Measurements from ENCODE around the gene TOM1L2. TPM values are rescaled to one million over a fixed set of nuclear protein-coding genes. Genes with fewer than 3 reads are reported as not detected.

Gene TOM1L2
- total and polyA plus RNA-seq, 2 donors from 2014 or later, result 28.2 to 59.4 TPM

GRCh38 chr17:17822616-17823015 is 149.6 kb downstream of the TOM1L2 start:
- intact Hi-C loops (cut with DNase I), result no loop called here
- peak overlapping the region; percentile 11 to 61 (median 60) for H3K4me3 ChIP-seq (ENCODE audit: low read length in 3 of 3)
- H3K4me1 ChIP-seq (ENCODE audit: control insufficient read depth in 2 of 3, insufficient read depth in 2 of 3, low read depth in 1 of 3, low read length in 3 of 3), result peaks cover 2 to 53% (median 27%) of the 10 kb centered on the region in 3 donors
- H3K9me3 ChIP-seq (ENCODE audit: control insufficient read depth in 2 of 3, insufficient read depth in 1 of 3, low read length in 3 of 3), result no peaks in the 10 kb centered on the region
- FAIRE-seq (no peak), DNase-seq (no peak)
- H3K27me3 ChIP-seq (ENCODE audit: control insufficient read depth, insufficient read depth, low read length), result no peaks in the 10 kb centered on the region
- peaks cover 0 to 12% (median 6%) of the 10 kb centered on the region in 3 donors for H3K36me3 ChIP-seq (ENCODE audit: control insufficient read depth in 2 of 3, insufficient read depth in 3 of 3, low read length in 3 of 3)
- TF ChIP-seq CTCF (IDR thresholded peaks at IDR 0.05; ENCODE audit: borderline replicate concordance, extremely low read depth, insufficient read depth), result no peak
- no peak overlapping the region for H3K27ac ChIP-seq (ENCODE audit: low read depth in 2 of 2, low read length in 2 of 2)
- peak overlapping the region in 1 of 3 donors; percentile 47 for H3K9ac ChIP-seq (ENCODE audit: low read length in 3 of 3)

- Histone ChIP-seq H3K9ac (ENCODE audit: low read length in 3 of 3) (peak overlapping the region in 1 of 3 donors; percentile 47), H3K4me3 (ENCODE audit: low read length in 3 of 3) (peak overlapping the region in 1 of 3 donors; percentile 61), H3K27ac (ENCODE audit: low read depth in 2 of 2, low read length in 2 of 2) (no peak overlapping the region), H3K27me3 (ENCODE audit: control insufficient read depth, insufficient read depth, low read length) (no peaks in the 10 kb centered on the region), H3K9me3 (ENCODE audit: control insufficient read depth in 2 of 3, insufficient read depth in 1 of 3, low read length in 3 of 3) (no peaks in the 10 kb centered on the region), H3K36me3 (ENCODE audit: control insufficient read depth in 2 of 3, insufficient read depth in 3 of 3, low read length in 3 of 3) (peaks cover 0 to 17% (median 6%) of the 10 kb centered on the region in 3 donors), H3K4me1 (ENCODE audit: control insufficient read depth in 2 of 3, insufficient read depth in 2 of 3, low read depth in 1 of 3, low read length in 3 of 3) (peaks cover 2 to 49% (median 27%) of the 10 kb centered on the region in 3 donors)
- FAIRE-seq (no peak), DNase-seq (no peak)
- no peak for TF ChIP-seq CTCF (IDR thresholded peaks at IDR 0.05; ENCODE audit: borderline replicate concordance, extremely low read depth, insufficient read depth)
- intact Hi-C loops (cut with DNase I), result no loop called here
Observed at GRCh38 chr17:17822189-17822588, 150.0 kb downstream of the TOM1L2 start.

GRCh38 chr17:17820463-17821158 is 151.6 kb downstream of the TOM1L2 start:
- no peak for DNase-seq
- peak overlapping the region in 1 of 3 donors; percentile 44 for H3K9ac ChIP-seq (ENCODE audit: low read length in 3 of 3)
- H3K36me3 ChIP-seq (ENCODE audit: control insufficient read depth in 2 of 3, insufficient read depth in 3 of 3, low read length in 3 of 3), result peaks cover 0 to 22% (median 6%) of the 10 kb centered on the region in 3 donors
- no peak for TF ChIP-seq CTCF (IDR thresholded peaks at IDR 0.05; ENCODE audit: borderline replicate concordance, extremely low read depth, insufficient read depth)
- intact Hi-C loops (cut with DNase I), result no loop called here
- no peaks in the 10 kb centered on the region for H3K27me3 ChIP-seq (ENCODE audit: control insufficient read depth, insufficient read depth, low read length)
- peaks cover 2 to 37% (median 19%) of the 10 kb centered on the region in 3 donors for H3K4me1 ChIP-seq (ENCODE audit: control insufficient read depth in 2 of 3, insufficient read depth in 2 of 3, low read depth in 1 of 3, low read length in 3 of 3)
- H3K27ac ChIP-seq (ENCODE audit: low read depth in 2 of 2, low read length in 2 of 2), result no peak overlapping the region
- H3K9me3 ChIP-seq (ENCODE audit: control insufficient read depth in 2 of 3, insufficient read depth in 1 of 3, low read length in 3 of 3), result no peaks in the 10 kb centered on the region
- FAIRE-seq, result no peak
- H3K4me3 ChIP-seq (ENCODE audit: low read length in 3 of 3), result peak overlapping the region in 1 of 3 donors; percentile 29

All from kidney (tissue), 14 donors.